HepG2 (cell line): Measurements from ENCODE around the gene IFT57. TPM values are rescaled to one million over a fixed set of nuclear protein-coding genes. Genes with fewer than 3 reads are reported as not detected.

Experiments
- ATAC-seq: fragments of 200-7000 bp; cut with Tn5 transposase; 3 replicates; pipeline ENCODE4 v1.9.1; 2020; ENCODE audit warnings: mild to moderate bottlenecking, moderate library complexity
- BruUV-seq: library from RNA; stranded (reverse); fragments of 400-500 nt; replicated peaks from 2 replicates; lab custom pipeline; 2021; lab: Mats Ljungman, UMichigan
- CTCF ChIA-PET: fragments of 300-600 bp; formaldehyde crosslinking; extraction: SDS; loops from one replicate; lab custom pipeline; 2021; ENCODE audit warnings: low total read pairs, inconsistent platforms, low intra/inter-chr PET ratio; lab: Yijun Ruan, JAX
- POLR2A ChIA-PET: fragments of 350-600 bp; sonication (Branson Sonifier 250); formaldehyde crosslinking; loops from one replicate; lab custom pipeline; 2020; ENCODE audit warnings: antibody characterized with exemption, inconsistent platforms; lab: Yijun Ruan, JAX
- DNase-seq: peaks from one replicate; pipeline ENCODE4 v3.0.0-alpha.2; 2015; ENCODE audit warnings: low spot score
- FAIRE-seq: peaks from 3 replicates; lab custom pipeline; 2011; peaks lifted over from hg19 to GRCh38; lab: Jason Lieb, UNC
- H2AFZ ChIP-seq: one replicate; pipeline ENCODE4 v1.6.1; 2011; ENCODE audit warnings: low read length, inconsistent platforms
- H3K27ac ChIP-seq: fragments of 300-600 bp; 3 replicates; pipeline ENCODE4 v1.8.0; 2011; ENCODE audit warnings: mixed run types, mild to moderate bottlenecking, mixed read lengths, low read length, inconsistent platforms; ENCODE audit not compliant: insufficient read depth; ENCODE audit errors: extremely low read length
- H3K27me3 ChIP-seq, 2 experiments: fragments of 200-600 bp in 1 of 2; 2 replicates in 1 of 2; 3 replicates in 1 of 2; pipeline versions ENCODE4 v1.6.0 to v1.8.0; 2011; ENCODE audit warnings: low read length in 2 of 2, mild to moderate bottlenecking in 2 of 2, moderate library complexity in 2 of 2, inconsistent platforms in 1 of 2; ENCODE audit not compliant: insufficient read depth in 2 of 2, control insufficient read depth in 1 of 2
- H3K36me3 ChIP-seq, 2 experiments: fragments of 200-600 bp in 1 of 2; replicated peaks in 1 of 2; 2 replicates in 1 of 2; 3 replicates in 1 of 2; pipeline versions ENCODE4 v1.5.1 to v1.8.0; 2011; ENCODE audit warnings: low read length in 2 of 2, inconsistent platforms in 1 of 2; ENCODE audit not compliant: insufficient read depth in 2 of 2, control insufficient read depth in 1 of 2
- H3K4me1 ChIP-seq: 2 replicates; pipeline ENCODE4 v1.5.1; 2012; ENCODE audit warnings: low read length, inconsistent platforms; ENCODE audit not compliant: insufficient read depth
- H3K4me2 ChIP-seq: 2 replicates; pipeline ENCODE4 v1.6.0; 2011; ENCODE audit warnings: low read depth, low read length, inconsistent platforms
- H3K4me3 ChIP-seq, 3 experiments: fragments of 200-600 bp in 1 of 3; sonication (generic), shearing (Covaris generic) in 1 of 3; replicated peaks in 1 of 3; 2 replicates each; pipeline ENCODE4 v1.5.1; 2011 to 2016; ENCODE audit warnings: low read length in 3 of 3, inconsistent platforms in 2 of 3, low read depth in 2 of 3, mild to moderate bottlenecking in 2 of 3, control low read depth in 1 of 3, mixed read lengths in 1 of 3; ENCODE audit not compliant: insufficient read depth in 1 of 3
- H3K79me2 ChIP-seq: one replicate; pipeline ENCODE4 v1.6.1; 2011; ENCODE audit warnings: low read length, inconsistent platforms; ENCODE audit not compliant: insufficient read depth
- H3K9ac ChIP-seq: 2 replicates; pipeline ENCODE4 v1.6.0; 2011; ENCODE audit warnings: mild to moderate bottlenecking, low read depth, low read length, inconsistent platforms; ENCODE audit not compliant: insufficient read depth
- H3K9me3 ChIP-seq: 2 replicates; pipeline ENCODE4 v1.5.1; 2012; ENCODE audit warnings: mild to moderate bottlenecking, low read length
- H4K20me1 ChIP-seq: 2 replicates; pipeline ENCODE4 v1.6.0; 2011; ENCODE audit warnings: inconsistent platforms, mild to moderate bottlenecking, low read length, moderate library complexity; ENCODE audit not compliant: insufficient read depth
- CHCHD3 ChIP-seq: sonication (generic); formaldehyde crosslinking; IDR thresholded peaks from 2 replicates; pipeline ENCODE4 v1.8.0; 2022; ENCODE audit warnings: mild to moderate bottlenecking, missing genetic modification reagents, moderate library complexity
- EHMT2 ChIP-seq: fragments of 200-600 bp; sonication (generic); IDR thresholded peaks from 2 replicates; pipeline ENCODE4 v1.7.0; 2017; ENCODE audit warnings: antibody characterized with exemption, low read depth, low read length, borderline replicate concordance
- MAFF ChIP-seq: IDR thresholded peaks from 2 replicates; pipeline ENCODE4 v1.6.1; 2011; ENCODE audit warnings: low read depth, low read length, improper control_type of control experiment
- MAFK ChIP-seq, 2 experiments: IDR thresholded peaks in 1 of 2; conservative IDR thresholded peaks in 1 of 2; 2 replicates each; pipeline ENCODE4 v1.6.1; 2011; ENCODE audit warnings: improper control_type of control experiment in 2 of 2, low read length in 2 of 2
- NR1H2 ChIP-seq: sonication (generic); formaldehyde crosslinking; IDR thresholded peaks from 2 replicates; pipeline ENCODE4 v1.8.1; 2022; ENCODE audit warnings: low read depth, missing genetic modification reagents, borderline replicate concordance
- NR2C2 ChIP-seq: sonication (generic); formaldehyde crosslinking; IDR thresholded peaks from 2 replicates; pipeline ENCODE4 v1.4.0; 2020; ENCODE audit warnings: missing genetic modification reagents, mild to moderate bottlenecking, moderate library complexity, borderline replicate concordance
- RAD51 ChIP-seq: fragments of 450-650 bp; IDR thresholded peaks from 2 replicates; pipeline ENCODE4 v1.6.1; 2016; ENCODE audit warnings: borderline replicate concordance
- RFX5 ChIP-seq: IDR thresholded peaks from 2 replicates; pipeline ENCODE4 v1.6.1; 2011; ENCODE audit warnings: low read depth, low read length, improper control_type of control experiment
- RXRA ChIP-seq: sonication (generic); formaldehyde crosslinking; IDR thresholded peaks from 2 replicates; pipeline ENCODE4 v1.5.1; 2020; ENCODE audit warnings: missing genetic modification reagents
- SAFB2 ChIP-seq: sonication (generic); formaldehyde crosslinking; IDR thresholded peaks from 2 replicates; pipeline ENCODE4 v1.5.1; 2020; ENCODE audit warnings: missing genetic modification reagents, low read depth, mild to moderate bottlenecking, borderline replicate concordance
- SPEN ChIP-seq: sonication (generic); formaldehyde crosslinking; IDR thresholded peaks from 2 replicates; pipeline ENCODE4 v1.5.1; 2020; ENCODE audit warnings: low read depth, mild to moderate bottlenecking, missing genetic modification reagents
- ZFP36 ChIP-seq: fragments of 150-350 bp; IDR thresholded peaks from 2 replicates; pipeline ENCODE4 v1.6.1; 2018; ENCODE audit warnings: borderline replicate concordance, low read length, low read depth; ENCODE audit not compliant: partially characterized antibody
- ZNF235 ChIP-seq: sonication (generic); formaldehyde crosslinking; IDR thresholded peaks from 2 replicates; pipeline ENCODE4 v1.8.1; 2023; ENCODE audit warnings: mild to moderate bottlenecking, missing genetic modification reagents, borderline replicate concordance
- ZNF563 ChIP-seq: sonication (generic); formaldehyde crosslinking; IDR thresholded peaks from 2 replicates; pipeline ENCODE4 v1.8.0; 2022; ENCODE audit warnings: mild to moderate bottlenecking, moderate library complexity, missing genetic modification reagents
- ZNF570 ChIP-seq: sonication (generic); formaldehyde crosslinking; IDR thresholded peaks from 2 replicates; pipeline ENCODE4 v1.4.0; 2020; ENCODE audit warnings: mild to moderate bottlenecking, missing genetic modification reagents, borderline replicate concordance
- ZNF609 ChIP-seq: sonication (generic); formaldehyde crosslinking; IDR thresholded peaks from 2 replicates; pipeline ENCODE4 v1.4.0; 2020; ENCODE audit warnings: mild to moderate bottlenecking, missing genetic modification reagents, borderline replicate concordance
- ZSCAN25 ChIP-seq: sonication (generic); formaldehyde crosslinking; IDR thresholded peaks from 2 replicates; pipeline ENCODE4 v1.8.0; 2022; ENCODE audit warnings: mild to moderate bottlenecking, missing genetic modification reagents
- WGBS: methylation state at CpG from one replicate; pipeline ENCODE4 v1.1.6; 2017; ENCODE audit warnings: low lambda C conversion rate; 5-methylcytosine and 5-hydroxymethylcytosine counted together
- in situ Hi-C: cut with HindIII; loops from 2 replicates; pipeline ENCODE4 v1.10.0; 2017; ENCODE audit warnings: low pct_unique_long_range_greater_than_20kb; ENCODE audit not compliant: extremely low pct_ligation_motif_present
- intact Hi-C: fragments of 100-400 bp; cut with micrococcal nuclease; formaldehyde crosslinking; loops from one replicate; pipeline ENCODE4 v1.10.0; 2022; ENCODE audit not compliant: unreplicated experiment
- polyA plus RNA-seq, 8 experiments: library from polyadenylated mRNA; depleted of rRNA in 3 of 8; stranded (reverse) in 7 of 8; unstranded in 1 of 8; fragments of >200 nt; fragmentation: Illumina TruSeq in 4 of 8; extraction: Trizol in 4 of 8; gene quantifications; 2 replicates each; pipeline versions ENCODE4 v1.2.1 to v1.2.3, GENCODE V29; 2011 to 2016; ENCODE audit warnings: low read depth in 4 of 8, missing spikeins in 1 of 8, mixed read lengths in 1 of 8; ENCODE audit not compliant: insufficient read depth in 1 of 8
- total RNA-seq, 5 experiments: library from RNA; depleted of rRNA; stranded (reverse); fragments of >200 nt; fragmentation: Illumina TruSeq; extraction: Trizol; gene quantifications; 2 replicates each; pipeline ENCODE4 v1.2.3, GENCODE V29; 2016; ENCODE audit warnings: low read depth in 1 of 5

Gene IFT57
- total and polyA plus RNA-seq, 2 of the 13 experiments (the other 11 are each of a cell fraction or from before 2014, with no cell fraction given), result 5.5 to 14.5 TPM

DNA sequence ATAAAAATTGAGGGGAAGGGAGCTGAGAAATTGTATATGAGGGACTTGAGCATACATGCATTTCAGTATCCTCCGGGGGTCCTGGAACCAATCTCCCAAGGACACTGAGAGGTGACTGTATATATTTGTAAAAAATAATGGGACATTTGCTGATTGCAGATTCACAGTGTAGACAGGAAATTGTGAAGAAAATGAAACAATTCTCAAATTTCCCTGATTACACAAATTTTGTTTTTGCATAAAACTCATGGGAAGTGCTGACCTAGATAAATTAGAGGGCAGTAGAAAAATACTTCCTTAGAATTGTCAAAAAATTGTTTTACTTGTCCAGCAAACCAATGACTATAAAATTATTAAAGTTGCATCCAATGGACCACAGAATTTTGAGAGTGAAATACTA, 64.0 kb downstream of the IFT57 start:
- Histone ChIP-seq H3K9ac (no peak overlapping the region), H4K20me1 (no peaks in the 10 kb centered on the region), H3K79me2 (no peaks in the 10 kb centered on the region), H3K4me1 (no peaks in the 10 kb centered on the region), H3K27me3 (no peaks in the 10 kb centered on the region), H2AFZ (no peak overlapping the region), H3K4me3 (no peak overlapping the region), H3K27ac (no peak overlapping the region), H3K36me3 (no peaks in the 10 kb centered on the region), H3K9me3 (no peaks in the 10 kb centered on the region), H3K4me2 (no peak overlapping the region)
- DNase-seq (no peak), ATAC-seq (no peak), FAIRE-seq (no peak)
- intact Hi-C loops, result no loop called here
- TF ChIP-seq NR1H2, result no peak
- no peak for TF ChIP-seq ZNF609 (CRISPR knock-in tag)
- no peak for TF ChIP-seq ZNF235 (CRISPR knock-in tag)
- no peak for TF ChIP-seq RFX5
- no peak for TF ChIP-seq NR2C2
- peak; percentile 43; the same call in 1 of the 2 replicates for TF ChIP-seq MAFF
- no peak for TF ChIP-seq ZNF563 (CRISPR knock-in tag)
- no peak for TF ChIP-seq CHCHD3 (CRISPR knock-in tag)
- TF ChIP-seq RAD51, result no peak
- no peak for TF ChIP-seq EHMT2
- TF ChIP-seq ZFP36, result no peak
- no peak for TF ChIP-seq SAFB2 (CRISPR knock-in tag)
- no peak for TF ChIP-seq ZSCAN25 (CRISPR knock-in tag)
- peak in 1 of 2 experiments; percentile 35; a peak in 3 of 4 replicates for TF ChIP-seq MAFK (conservative IDR thresholded peaks at IDR 0.05 in 1 of 2, IDR thresholded peaks at IDR 0.05 in 1 of 2; ENCODE audit: low read length in 2 of 2)
- TF ChIP-seq RXRA (CRISPR knock-in tag), result no peak
- TF ChIP-seq SPEN (CRISPR knock-in tag), result no peak
- no peak for TF ChIP-seq ZNF570 (CRISPR knock-in tag)
- WGBS, result 96% methylated on average over 1 of the region's 1 CpG
- CTCF ChIA-PET, result no interaction called here
- POLR2A ChIA-PET, result no interaction called here
- BruUV-seq, result no TSS peak
- in situ Hi-C loops, result no loop called here
